Stimulated activated CD8-positive, alpha-beta memory T cell treated with anti-CD3 and anti-CD28 coated beads, Interleukin-12 subunit alpha, Interleukin-12 subunit beta, amount 100 ng/mL, for 24 hours (primary cell): ENCODE measurements around the gene OR7D2.

Experiments used
- DNase-seq: peaks from one replicate; pipeline ENCODE4 v3.0.0-alpha.2; 2020; ENCODE audit errors: extremely low read depth

OR7D2 gene

DNA sequence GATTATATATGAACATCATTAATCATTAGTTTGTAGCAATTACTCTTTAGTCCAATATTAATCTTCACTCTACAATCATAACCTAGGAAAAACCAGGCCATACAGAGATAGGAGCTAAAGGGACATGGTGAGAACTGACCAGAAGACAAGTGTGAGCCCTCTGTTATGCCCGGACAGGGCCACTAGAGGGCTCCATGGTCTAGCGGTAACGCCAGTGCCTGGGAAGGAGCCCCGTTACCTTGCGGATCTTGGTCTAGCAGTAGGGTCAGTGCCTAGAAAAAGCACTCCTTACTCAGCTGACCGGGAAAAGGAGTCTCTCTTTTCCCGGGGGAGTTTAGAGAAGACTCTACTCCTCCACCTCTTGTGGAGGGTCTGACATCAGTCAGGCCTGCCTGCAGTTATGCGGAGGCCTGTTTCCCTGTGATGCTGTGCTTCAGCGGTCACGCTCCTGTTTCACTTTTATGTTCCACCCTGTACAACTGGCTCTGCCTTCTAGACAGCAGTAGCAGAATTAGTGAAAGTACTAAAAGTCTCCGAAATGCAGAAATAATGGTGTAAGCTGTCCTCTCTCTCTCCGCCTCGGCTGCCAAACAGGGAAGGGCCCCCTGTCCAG is 26.8 kb downstream of the OR7D2 start:
- peak; percentile 21 for DNase-seq

GRCh38 chr19:9219489-9219888 is 40.7 kb downstream of the OR7D2 start, which contains the start of gene OR7D4:
TSS of gene OR7D4 (minus strand) at chr19:9219589. CDS start at chr19:9214837, 4,752 bp downstream.
- DNase-seq, result no peak
